ENCODE data around the gene NCOR2.

The NCOR2 gene

GRCh38 chr12:124560146-124560890, 7.1 kb downstream of the NCOR2 start:
- DNase-seq (ENCODE audit: low read depth in 2 of 2, low spot score in 1 of 2): no peak

- DNase-seq (ENCODE audit: low read depth in 2 of 2, low spot score in 1 of 2): no peak
These were observed 8.0 kb downstream of the NCOR2 start for GRCh38 chr12:124559182-124560017.

GRCh38 chr12:124558313-124558712, 9.1 kb downstream of the NCOR2 start:
- DNase-seq (ENCODE audit: low read depth in 2 of 2, low spot score in 1 of 2): no peak

GRCh38 chr12:124557518-124558223, 9.7 kb downstream of the NCOR2 start:
- no peak for DNase-seq (ENCODE audit: low read depth in 2 of 2, low spot score in 1 of 2)

GRCh38 chr12:124556896-124557501, 10.4 kb downstream of the NCOR2 start:
- DNase-seq (ENCODE audit: low read depth in 2 of 2, low spot score in 1 of 2): no peak

- DNase-seq (ENCODE audit: low read depth in 2 of 2, low spot score in 1 of 2): no peak
These were observed 11.3 kb downstream of the NCOR2 start for GRCh38 chr12:124556074-124556466.

- DNase-seq (ENCODE audit: low read depth in 2 of 2, low spot score in 1 of 2): no peak
These were observed 12.0 kb downstream of the NCOR2 start for GRCh38 chr12:124555168-124556073.

- DNase-seq (ENCODE audit: low read depth in 2 of 2, low spot score in 1 of 2): no peak
These were observed 12.9 kb downstream of the NCOR2 start for GRCh38 chr12:124554429-124555029.

GRCh38 chr12:124553862-124554428, 13.5 kb downstream of the NCOR2 start:
- DNase-seq (ENCODE audit: low read depth in 2 of 2, low spot score in 1 of 2): no peak

- no peak for DNase-seq (ENCODE audit: low read depth in 2 of 2, low spot score in 1 of 2)
These were observed 15.9 kb downstream of the NCOR2 start for GRCh38 chr12:124551268-124552144.

- no peak for DNase-seq (ENCODE audit: low read depth in 2 of 2, low spot score in 1 of 2)
These were observed 17.0 kb downstream of the NCOR2 start for GRCh38 chr12:124550123-124551089.

GRCh38 chr12:124549629-124550028, 17.8 kb downstream of the NCOR2 start:
- DNase-seq (ENCODE audit: low read depth in 2 of 2, low spot score in 1 of 2): no peak

- peak in 1 of 2 donors; percentile 32 for DNase-seq (ENCODE audit: low read depth in 2 of 2, low spot score in 1 of 2)
These were observed 18.5 kb downstream of the NCOR2 start for GRCh38 chr12:124548854-124549378.

- DNase-seq (ENCODE audit: low read depth in 2 of 2, low spot score in 1 of 2): no peak
These were observed 19.8 kb downstream of the NCOR2 start for GRCh38 chr12:124547626-124548025.

GRCh38 chr12:124545508-124546418, 21.6 kb downstream of the NCOR2 start:
- no peak for DNase-seq (ENCODE audit: low read depth in 2 of 2, low spot score in 1 of 2)

- no peak for DNase-seq (ENCODE audit: low read depth in 2 of 2, low spot score in 1 of 2)
These were observed 22.4 kb downstream of the NCOR2 start for GRCh38 chr12:124544983-124545382.
